Breast epithelium (tissue), 4 donors: ENCODE data around the gene OR7G1. TPM values are rescaled to one million over a fixed set of nuclear protein-coding genes. Genes with fewer than 3 reads are reported as not detected.

Experiments
- DNase-seq, 2 donors: peaks; one replicate each; pipeline ENCODE4 v3.0.0-alpha.2; 2019; ENCODE audit warnings: low spot score in 2 of 2
- H3K27ac ChIP-seq, 2 donors: fragments of 200-600 bp; sonication (generic) in 1 of 2; one replicate each; pipeline ENCODE4 v1.5.1; 2016 to 2019; ENCODE audit warnings: mild to moderate bottlenecking in 1 of 2
- H3K27me3 ChIP-seq, 2 donors: fragments of 200-600 bp; sonication (generic) in 1 of 2; one replicate each; pipeline versions ENCODE4 v1.5.1 to v1.6.0; 2017 to 2019; ENCODE audit warnings: control low read depth in 1 of 2, mild to moderate bottlenecking in 1 of 2
- H3K36me3 ChIP-seq: fragments of 200-600 bp; one replicate; pipeline ENCODE4 v1.5.1; 2019
- H3K4me1 ChIP-seq, 2 donors: fragments of 200-600 bp; sonication (generic); one replicate each; pipeline ENCODE4 v1.5.1; 2016 to 2019; ENCODE audit warnings: control low read depth in 1 of 2
- H3K4me3 ChIP-seq, 3 donors: fragments of 200-600 bp; sonication (generic); 1 replicate in 2 of 3; 2 replicates in 1 of 3; pipeline ENCODE4 v1.5.1; 2016 to 2019; ENCODE audit warnings: mild to moderate bottlenecking in 3 of 3, moderate library complexity in 2 of 3
- H3K9me3 ChIP-seq, 2 donors: fragments of 200-600 bp; sonication (generic) in 1 of 2; one replicate each; pipeline ENCODE4 v1.5.1; 2016 to 2019; ENCODE audit warnings: control low read depth in 1 of 2
- CTCF ChIP-seq, 3 donors: fragments of 450-650 bp; IDR thresholded peaks; one replicate each; pipeline ENCODE4 v1.5.1; 2016 to 2017; ENCODE audit warnings: antibody characterized with exemption in 3 of 3, mild to moderate bottlenecking in 3 of 3, moderate library complexity in 3 of 3
- POLR2A ChIP-seq: fragments of 450-650 bp; IDR thresholded peaks from one replicate; pipeline ENCODE4 v1.6.1; 2016; ENCODE audit warnings: antibody characterized with exemption, mild to moderate bottlenecking, moderate library complexity
- POLR2AphosphoS5 ChIP-seq, 3 donors: sonication (generic); formaldehyde crosslinking; IDR thresholded peaks; one replicate each; pipeline ENCODE4 v1.6.1; 2017; ENCODE audit warnings: antibody characterized with exemption in 3 of 3
- intact Hi-C: fragments of 100-400 bp; cut with DNase I; formaldehyde crosslinking; loops from one replicate; pipeline ENCODE4 v1.15.1; 2023; ENCODE audit warnings: low total_unique reads
- total RNA-seq, 3 donors: library from RNA; depleted of rRNA; stranded (reverse); fragments of >200 nt; gene quantifications; one replicate each; pipeline ENCODE4 v1.1.0, GENCODE V29; 2016

OR7G1 gene
- total RNA-seq, 3 donors from 2014 or later: not detected

- no peaks in the 10 kb centered on the region for H3K27me3 ChIP-seq
- no peaks in the 10 kb centered on the region for H3K4me1 ChIP-seq
- DNase-seq: no peak
- H3K4me3 ChIP-seq: peak overlapping the region in 1 of 3 donors; percentile 17
- intact Hi-C loops: no loop called here
- TF ChIP-seq CTCF (IDR thresholded peaks at IDR 0.05) (no peak), POLR2A (no peak), POLR2AphosphoS5 (IDR thresholded peaks at IDR 0.05) (no peak)
- H3K36me3 ChIP-seq: peaks cover 10% of the 10 kb centered on the region
- no peak overlapping the region for H3K27ac ChIP-seq
- peaks cover 65 to 68% of the 10 kb centered on the region in 2 donors for H3K9me3 ChIP-seq
Observed at GRCh38 chr19:9155591-9155990, 40.0 kb upstream of the OR7G1 start.

- H3K4me3 ChIP-seq: no peak overlapping the region
- no peak for DNase-seq
- H3K9me3 ChIP-seq: peaks cover 59 to 61% of the 10 kb centered on the region in 2 donors
- no peaks in the 10 kb centered on the region for H3K27me3 ChIP-seq
- intact Hi-C loops: no loop called here
- H3K27ac ChIP-seq: no peak overlapping the region
- no peaks in the 10 kb centered on the region for H3K36me3 ChIP-seq
- H3K4me1 ChIP-seq: no peaks in the 10 kb centered on the region
- TF ChIP-seq POLR2AphosphoS5 (IDR thresholded peaks at IDR 0.05) (no peak), CTCF (IDR thresholded peaks at IDR 0.05) (no peak), POLR2A (no peak)
Observed at GRCh38 chr19:9151367-9151766, 35.8 kb upstream of the OR7G1 start.

GRCh38 chr19:9150650-9151049, 35.1 kb upstream of the OR7G1 start:
- no peak for DNase-seq
- Histone ChIP-seq H3K9me3 (peaks cover 60 to 61% of the 10 kb centered on the region in 2 donors), H3K4me1 (no peaks in the 10 kb centered on the region), H3K4me3 (no peak overlapping the region), H3K36me3 (no peaks in the 10 kb centered on the region), H3K27ac (no peak overlapping the region), H3K27me3 (no peaks in the 10 kb centered on the region)
- intact Hi-C loops: no loop called here
- TF ChIP-seq CTCF (IDR thresholded peaks at IDR 0.05): no peak
- no peak for TF ChIP-seq POLR2A
- no peak for TF ChIP-seq POLR2AphosphoS5 (IDR thresholded peaks at IDR 0.05)

- Histone ChIP-seq H3K27ac (no peak overlapping the region), H3K9me3 (peaks cover 61% of the 10 kb centered on the region in 2 donors), H3K4me1 (no peaks in the 10 kb centered on the region), H3K27me3 (no peaks in the 10 kb centered on the region), H3K36me3 (no peaks in the 10 kb centered on the region), H3K4me3 (no peak overlapping the region)
- DNase-seq: no peak
- intact Hi-C loops: no loop called here
- no peak for TF ChIP-seq POLR2A
- no peak for TF ChIP-seq CTCF (IDR thresholded peaks at IDR 0.05)
- no peak for TF ChIP-seq POLR2AphosphoS5 (IDR thresholded peaks at IDR 0.05)
Observed at GRCh38 chr19:9149997-9150396, 34.4 kb upstream of the OR7G1 start.

- intact Hi-C loops: no loop called here
- Histone ChIP-seq H3K27me3 (no peaks in the 10 kb centered on the region), H3K36me3 (no peaks in the 10 kb centered on the region), H3K4me3 (no peak overlapping the region), H3K9me3 (peaks cover 59 to 63% of the 10 kb centered on the region in 2 donors), H3K4me1 (no peaks in the 10 kb centered on the region), H3K27ac (no peak overlapping the region)
- DNase-seq: no peak
- no peak for TF ChIP-seq POLR2A
- TF ChIP-seq POLR2AphosphoS5 (IDR thresholded peaks at IDR 0.05): no peak
- TF ChIP-seq CTCF (IDR thresholded peaks at IDR 0.05): no peak
Observed at GRCh38 chr19:9148697-9149096, 33.1 kb upstream of the OR7G1 start.
